GM13976 (cell line): ENCODE results near the gene ADAM12.

Experiments used
- DNase-seq: peaks from one replicate; pipeline ENCODE4 v3.0.0; 2012; ENCODE audit warnings: low spot score
- in situ Hi-C: fragments of 300-500 bp; cut with MboI; formaldehyde crosslinking; loops from one replicate; pipeline ENCODE4 v1.12.0; 2022; ENCODE audit warnings: low sequenced_read_pairs, mixed read lengths, inconsistent platforms; ENCODE audit not compliant: unreplicated experiment
- TF ChIP-seq, protein P1 (sequence below): IDR thresholded peaks from 2 replicates; pipeline ENCODE4 v1.5.1; 2012; ENCODE audit warnings: borderline replicate concordance, mild to moderate bottlenecking; ENCODE audit not compliant: insufficient read depth; ENCODE audit errors: extremely low read depth, missing control alignments, control extremely low read depth

ADAM12 gene

DNA sequence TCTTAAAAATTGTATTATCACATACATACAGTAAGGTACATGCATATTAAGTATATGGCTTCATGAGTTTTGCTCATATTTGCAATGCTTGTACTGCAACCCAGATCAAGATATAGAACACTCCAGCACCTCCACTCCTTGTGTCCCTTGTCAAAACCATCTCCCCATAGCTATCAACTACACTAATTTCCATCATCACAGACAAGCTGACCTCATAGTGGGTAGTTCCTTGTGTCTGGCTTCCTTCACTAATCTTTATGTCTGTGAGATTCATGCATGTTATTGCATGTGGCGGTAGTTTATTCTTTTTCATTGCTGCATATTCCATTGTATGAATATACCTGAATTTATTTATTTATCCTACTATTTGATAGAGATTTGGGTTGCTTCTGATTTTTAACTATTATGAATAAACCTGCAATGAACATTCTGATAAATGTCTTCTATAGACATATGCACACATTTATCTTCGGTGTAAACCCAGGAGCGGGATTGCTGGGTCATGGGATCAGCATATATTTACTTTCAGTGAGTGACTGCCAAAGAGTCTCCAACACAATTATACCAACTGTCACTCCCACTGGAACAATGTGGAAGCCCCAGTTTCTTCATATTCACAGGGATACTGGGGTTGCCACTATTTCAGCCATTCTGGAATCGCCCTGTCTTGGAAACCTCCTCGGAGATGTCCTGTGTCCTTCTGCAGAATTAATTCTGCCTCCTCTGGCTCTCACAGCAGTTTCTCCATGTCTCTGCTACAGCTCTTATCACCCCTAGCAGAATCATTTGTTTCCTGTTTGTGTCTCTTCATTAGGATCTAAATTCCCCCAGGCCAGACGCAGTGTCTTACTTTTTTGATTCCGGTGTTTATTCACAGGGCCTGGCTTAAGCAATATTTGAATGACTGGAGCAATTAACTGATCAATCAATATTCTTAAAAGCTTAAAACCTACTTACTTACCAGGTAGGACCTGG lies 14.7 kb upstream of the ADAM12 start:
- DNase-seq: no peak
- TF ChIP-seq, protein P1, sequence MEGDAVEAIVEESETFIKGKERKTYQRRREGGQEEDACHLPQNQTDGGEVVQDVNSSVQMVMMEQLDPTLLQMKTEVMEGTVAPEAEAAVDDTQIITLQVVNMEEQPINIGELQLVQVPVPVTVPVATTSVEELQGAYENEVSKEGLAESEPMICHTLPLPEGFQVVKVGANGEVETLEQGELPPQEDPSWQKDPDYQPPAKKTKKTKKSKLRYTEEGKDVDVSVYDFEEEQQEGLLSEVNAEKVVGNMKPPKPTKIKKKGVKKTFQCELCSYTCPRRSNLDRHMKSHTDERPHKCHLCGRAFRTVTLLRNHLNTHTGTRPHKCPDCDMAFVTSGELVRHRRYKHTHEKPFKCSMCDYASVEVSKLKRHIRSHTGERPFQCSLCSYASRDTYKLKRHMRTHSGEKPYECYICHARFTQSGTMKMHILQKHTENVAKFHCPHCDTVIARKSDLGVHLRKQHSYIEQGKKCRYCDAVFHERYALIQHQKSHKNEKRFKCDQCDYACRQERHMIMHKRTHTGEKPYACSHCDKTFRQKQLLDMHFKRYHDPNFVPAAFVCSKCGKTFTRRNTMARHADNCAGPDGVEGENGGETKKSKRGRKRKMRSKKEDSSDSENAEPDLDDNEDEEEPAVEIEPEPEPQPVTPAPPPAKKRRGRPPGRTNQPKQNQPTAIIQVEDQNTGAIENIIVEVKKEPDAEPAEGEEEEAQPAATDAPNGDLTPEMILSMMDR: no peak
- in situ Hi-C loops: no loop called here

DNA sequence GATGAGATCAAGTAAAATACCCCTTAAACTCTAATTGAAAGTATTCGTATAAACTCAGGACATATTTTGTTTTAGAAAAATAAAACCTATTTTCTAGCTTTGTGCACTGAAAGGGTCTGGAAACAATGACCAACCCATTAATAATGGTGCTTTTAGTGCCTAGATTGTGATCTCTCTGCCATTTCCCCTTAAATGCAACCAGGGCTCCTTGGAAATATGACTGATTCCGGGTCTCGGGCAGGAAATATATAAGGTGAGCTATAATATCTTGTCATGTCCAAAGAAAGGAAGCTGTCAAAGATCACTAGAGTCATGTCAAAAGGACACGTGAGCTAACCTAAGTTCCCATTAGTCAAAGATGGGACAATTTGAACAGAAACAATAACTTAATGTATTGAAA lies 12.4 kb upstream of the ADAM12 start:
- no peak for DNase-seq
- in situ Hi-C loops: no loop called here
- TF ChIP-seq, protein P1: no peak

DNA sequence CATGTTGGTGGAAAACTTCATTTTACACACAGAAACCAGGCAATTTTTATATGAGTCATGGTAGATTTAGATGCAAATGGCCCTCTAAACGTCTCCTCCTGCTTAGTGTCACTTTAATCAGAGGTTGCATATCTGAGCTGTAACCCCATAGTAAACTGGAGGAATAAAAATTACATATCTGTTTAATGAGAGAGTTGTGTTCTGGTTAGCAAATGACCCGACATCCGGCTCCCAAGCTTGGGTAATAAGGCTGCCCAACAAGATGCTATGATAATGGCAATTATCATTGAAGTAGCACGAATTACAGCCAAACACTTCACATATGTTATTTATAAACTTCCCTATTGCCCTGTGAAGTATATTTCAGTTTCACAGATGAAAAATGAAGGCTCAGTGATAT lies 10.6 kb upstream of the ADAM12 start:
- in situ Hi-C loops: no loop called here
- TF ChIP-seq, protein P1: no peak
- DNase-seq: no peak

DNA sequence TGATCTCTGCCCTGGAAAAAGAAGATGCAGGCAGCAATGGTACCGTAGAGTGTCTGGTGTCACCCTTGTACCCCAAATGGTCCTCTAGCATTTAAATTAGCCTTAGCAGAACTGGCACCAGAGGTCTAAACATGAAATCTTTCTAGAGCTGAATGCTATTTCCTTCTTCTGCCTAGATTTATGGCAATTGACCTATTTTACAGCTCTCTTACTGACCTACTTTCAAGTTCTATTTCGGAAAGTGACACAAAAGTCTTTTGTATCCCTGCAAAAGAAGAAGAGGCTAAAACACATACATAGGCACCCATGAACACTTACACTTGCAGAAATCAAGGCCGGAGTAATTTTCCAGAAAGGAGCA lies 10.1 kb upstream of the ADAM12 start:
- TF ChIP-seq, protein P1: no peak
- in situ Hi-C loops: no loop called here
- no peak for DNase-seq

DNA sequence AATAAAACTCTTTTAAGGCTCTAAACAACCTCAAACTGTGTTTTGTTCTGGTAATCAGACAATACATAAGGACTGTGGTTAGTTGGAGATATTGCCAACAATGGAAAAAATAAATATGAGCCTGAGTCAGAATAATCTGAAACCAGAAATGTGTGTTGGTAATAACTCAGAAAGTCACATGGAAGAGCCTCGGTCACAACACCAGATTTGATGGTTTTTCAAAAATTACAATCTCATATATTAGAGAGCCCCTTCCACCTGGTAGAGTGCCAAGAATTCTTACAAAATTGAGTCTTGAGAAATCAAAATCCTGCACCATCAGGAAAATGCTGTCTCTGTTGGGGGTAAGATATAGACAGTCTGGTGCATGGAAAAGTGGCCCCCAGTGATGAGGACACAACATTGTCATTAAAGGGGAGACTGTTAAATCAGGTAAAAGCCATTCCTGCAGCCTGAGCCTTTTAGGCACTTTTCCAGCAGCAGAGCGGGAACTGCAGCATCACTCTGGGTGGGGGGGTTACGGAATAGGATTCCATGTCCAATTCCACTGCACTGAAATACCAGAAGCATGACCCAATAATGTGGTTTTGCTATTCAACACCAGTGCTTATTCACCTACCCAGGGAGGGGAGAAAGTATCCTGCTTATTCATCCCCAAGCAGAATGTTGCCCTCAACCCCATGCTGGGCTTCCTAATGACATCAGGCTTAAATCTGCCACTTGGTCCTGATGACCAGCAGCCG lies 9.5 kb upstream of the ADAM12 start:
- DNase-seq: no peak
- in situ Hi-C loops: no loop called here
- TF ChIP-seq, protein P1: no peak

DNA sequence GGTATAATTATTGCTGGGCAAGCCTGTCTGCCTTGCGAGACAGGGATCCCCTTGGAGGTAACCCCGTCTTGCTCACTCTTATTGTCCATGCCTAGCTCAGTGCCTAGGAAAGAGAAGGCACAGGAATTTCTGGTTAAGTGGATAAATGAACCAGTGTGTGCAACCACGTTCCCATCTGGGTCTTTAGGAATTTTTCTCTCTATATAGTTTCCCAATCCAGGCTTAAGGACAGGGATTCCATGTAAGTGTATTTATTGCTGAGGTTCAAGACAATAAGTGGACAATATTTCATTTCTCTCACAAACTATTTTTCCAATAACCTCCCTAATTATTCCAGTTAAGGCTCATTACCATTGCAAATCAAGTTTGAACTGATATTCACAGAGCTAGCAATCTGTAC lies 8.9 kb upstream of the ADAM12 start:
- DNase-seq: no peak
- in situ Hi-C loops: no loop called here
- TF ChIP-seq, protein P1: no peak
